Hepatocyte (in vitro differentiated cells): ENCODE data around the gene FAM241B.

Source experiments
- EZH2 ChIP-seq: fragments of 200-600 bp; sonication (generic); IDR thresholded peaks from 2 replicates; pipeline ENCODE4 v1.6.1; 2016; ENCODE audit warnings: antibody characterized with exemption, mild to moderate bottlenecking, borderline replicate concordance
- TF ChIP-seq, protein P1 (sequence below): fragments of 200-600 bp; sonication (generic); IDR thresholded peaks from 2 replicates; pipeline ENCODE4 v1.5.1; 2016; ENCODE audit warnings: antibody characterized with exemption, mild to moderate bottlenecking; ENCODE audit not compliant: poor library complexity

DNA sequence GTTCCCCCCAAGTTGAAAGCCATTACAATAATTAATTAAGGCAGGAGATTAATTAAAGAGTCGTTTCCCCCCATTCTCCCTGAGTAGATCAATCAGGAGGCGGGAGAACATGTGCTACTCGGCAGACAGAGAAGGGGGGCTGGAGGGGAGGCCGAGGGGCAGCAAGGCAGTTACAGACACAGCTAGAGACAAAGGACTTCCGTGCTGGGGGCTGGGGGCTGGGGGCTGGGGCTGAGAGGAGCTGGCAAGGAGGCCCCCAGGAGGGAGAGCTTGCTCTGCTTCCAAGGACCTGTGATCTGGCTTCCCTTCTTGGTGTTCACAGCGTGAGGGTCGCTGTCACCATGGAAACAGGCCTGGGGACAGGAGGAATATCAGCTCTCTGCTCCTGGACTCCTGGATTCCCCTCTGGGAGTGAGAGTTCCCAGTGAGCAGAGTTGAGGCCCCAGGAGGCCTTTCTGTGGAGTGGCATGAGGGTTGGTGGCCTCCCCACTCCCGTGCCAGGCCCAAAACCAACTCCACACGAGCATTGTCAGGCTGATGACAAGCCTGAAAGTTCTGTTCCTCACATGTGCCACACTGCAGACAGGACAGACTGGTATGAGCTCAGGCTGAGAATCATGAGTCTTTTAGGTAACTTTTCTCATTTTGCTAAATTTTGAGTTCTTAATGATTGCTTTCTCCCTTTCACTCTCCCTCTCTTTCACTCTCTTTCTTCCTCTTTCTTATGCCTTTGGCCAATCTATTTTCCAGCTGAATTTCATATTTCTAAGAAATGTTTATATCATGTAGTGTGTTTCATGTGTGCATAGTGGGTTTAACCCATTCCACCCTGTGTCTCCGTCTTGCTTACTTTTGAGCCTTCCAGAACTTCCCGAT is 16.4 kb downstream of the FAM241B start:
- TF ChIP-seq, protein P1, sequence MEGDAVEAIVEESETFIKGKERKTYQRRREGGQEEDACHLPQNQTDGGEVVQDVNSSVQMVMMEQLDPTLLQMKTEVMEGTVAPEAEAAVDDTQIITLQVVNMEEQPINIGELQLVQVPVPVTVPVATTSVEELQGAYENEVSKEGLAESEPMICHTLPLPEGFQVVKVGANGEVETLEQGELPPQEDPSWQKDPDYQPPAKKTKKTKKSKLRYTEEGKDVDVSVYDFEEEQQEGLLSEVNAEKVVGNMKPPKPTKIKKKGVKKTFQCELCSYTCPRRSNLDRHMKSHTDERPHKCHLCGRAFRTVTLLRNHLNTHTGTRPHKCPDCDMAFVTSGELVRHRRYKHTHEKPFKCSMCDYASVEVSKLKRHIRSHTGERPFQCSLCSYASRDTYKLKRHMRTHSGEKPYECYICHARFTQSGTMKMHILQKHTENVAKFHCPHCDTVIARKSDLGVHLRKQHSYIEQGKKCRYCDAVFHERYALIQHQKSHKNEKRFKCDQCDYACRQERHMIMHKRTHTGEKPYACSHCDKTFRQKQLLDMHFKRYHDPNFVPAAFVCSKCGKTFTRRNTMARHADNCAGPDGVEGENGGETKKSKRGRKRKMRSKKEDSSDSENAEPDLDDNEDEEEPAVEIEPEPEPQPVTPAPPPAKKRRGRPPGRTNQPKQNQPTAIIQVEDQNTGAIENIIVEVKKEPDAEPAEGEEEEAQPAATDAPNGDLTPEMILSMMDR: no peak
- TF ChIP-seq EZH2: no peak
